Gastrocnemius medialis (tissue), 4 donors: ENCODE measurements around the gene SCN9A.

Experiments used
- POLR2A ChIP-seq, 2 donors: fragments of 450-650 bp; IDR thresholded peaks; one replicate each; pipeline ENCODE4 v1.6.1; 2017; ENCODE audit warnings: antibody characterized with exemption in 2 of 2, mild to moderate bottlenecking in 2 of 2, moderate library complexity in 2 of 2
- TF ChIP-seq, protein P1 (sequence below), 5 experiments: fragments of 450-650 bp in 3 of 5; fragments of 200-600 bp in 2 of 5; sonication (generic) in 2 of 5; IDR thresholded peaks in 4 of 5; conservative IDR thresholded peaks in 1 of 5; 1 replicate in 4 of 5; 2 replicates in 1 of 5; pipeline ENCODE4 v1.5.1; 2016 to 2019; ENCODE audit warnings: antibody characterized with exemption in 5 of 5, mild to moderate bottlenecking in 3 of 5, moderate library complexity in 3 of 5

- TF ChIP-seq, protein P1, sequence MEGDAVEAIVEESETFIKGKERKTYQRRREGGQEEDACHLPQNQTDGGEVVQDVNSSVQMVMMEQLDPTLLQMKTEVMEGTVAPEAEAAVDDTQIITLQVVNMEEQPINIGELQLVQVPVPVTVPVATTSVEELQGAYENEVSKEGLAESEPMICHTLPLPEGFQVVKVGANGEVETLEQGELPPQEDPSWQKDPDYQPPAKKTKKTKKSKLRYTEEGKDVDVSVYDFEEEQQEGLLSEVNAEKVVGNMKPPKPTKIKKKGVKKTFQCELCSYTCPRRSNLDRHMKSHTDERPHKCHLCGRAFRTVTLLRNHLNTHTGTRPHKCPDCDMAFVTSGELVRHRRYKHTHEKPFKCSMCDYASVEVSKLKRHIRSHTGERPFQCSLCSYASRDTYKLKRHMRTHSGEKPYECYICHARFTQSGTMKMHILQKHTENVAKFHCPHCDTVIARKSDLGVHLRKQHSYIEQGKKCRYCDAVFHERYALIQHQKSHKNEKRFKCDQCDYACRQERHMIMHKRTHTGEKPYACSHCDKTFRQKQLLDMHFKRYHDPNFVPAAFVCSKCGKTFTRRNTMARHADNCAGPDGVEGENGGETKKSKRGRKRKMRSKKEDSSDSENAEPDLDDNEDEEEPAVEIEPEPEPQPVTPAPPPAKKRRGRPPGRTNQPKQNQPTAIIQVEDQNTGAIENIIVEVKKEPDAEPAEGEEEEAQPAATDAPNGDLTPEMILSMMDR (IDR thresholded peaks at IDR 0.05 in 4 of 5, conservative IDR thresholded peaks at IDR 0.05 in 1 of 5): no peak
- no peak for TF ChIP-seq POLR2A (IDR thresholded peaks at IDR 0.05)
These were observed 18.5 kb upstream of the SCN9A start for GRCh38 chr2:166394245-166394644.
